ENCODE data around the gene HOXD11. TPM values are rescaled to one million over a fixed set of nuclear protein-coding genes. Genes with fewer than 3 reads are reported as not detected.
A peak's percentile ranks its signal among the peaks of the same experiment; 100 is the strongest.

Gene HOXD11
- total RNA-seq, 1 donor from 2014 or later = not detected

DNA sequence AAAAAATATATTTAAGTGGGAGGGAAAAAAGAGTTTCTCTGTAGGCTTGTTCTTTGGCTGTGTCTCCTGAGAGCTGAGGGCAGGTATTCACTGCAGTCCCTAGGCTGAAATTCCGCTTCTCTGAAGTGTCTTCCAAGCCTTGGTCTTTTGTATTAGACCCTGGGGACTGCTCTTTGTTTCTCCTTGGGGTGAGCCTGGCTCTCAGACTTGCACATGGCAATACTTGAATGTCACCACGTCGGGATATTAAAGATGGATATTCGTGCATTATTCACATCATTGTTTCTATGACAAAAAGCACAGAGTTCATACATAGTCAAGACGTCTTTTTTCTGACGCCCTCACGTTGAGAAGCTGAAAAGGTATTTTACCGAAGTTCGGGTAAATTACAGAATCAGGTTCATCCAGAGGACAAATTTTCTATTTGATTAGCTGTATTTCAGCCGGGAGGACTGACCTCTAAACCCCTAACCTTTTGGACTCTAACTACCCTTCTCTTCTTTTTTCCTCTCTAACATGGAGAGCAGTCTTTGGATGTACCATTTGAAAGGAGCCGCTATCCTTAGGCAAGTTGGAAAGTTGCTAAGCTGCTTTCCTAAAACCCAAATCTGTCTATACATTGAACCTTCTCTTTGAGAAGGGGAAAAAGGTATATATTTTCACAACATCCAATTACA is 47.6 kb downstream of the HOXD11 start:
- Histone ChIP-seq H3K27ac (ENCODE audit: low read depth, low read length) (no peak overlapping the region), H3K36me3 (ENCODE audit: control insufficient read depth in 3 of 3, insufficient read depth in 3 of 3, low read length in 3 of 3) (peaks cover 0 to 6% (median 0%) of the 10 kb centered on the region in 3 donors), H3K9ac (ENCODE audit: low read depth in 1 of 3, low read length in 3 of 3) (no peak overlapping the region), H3K4me3 (ENCODE audit: low read length in 3 of 3) (no peak overlapping the region), H3K9me3 (ENCODE audit: control insufficient read depth in 3 of 3, low read length in 3 of 3) (no peaks in the 10 kb centered on the region), H3K27me3 (ENCODE audit: control insufficient read depth in 3 of 3, insufficient read depth in 3 of 3, low read length in 3 of 3) (peaks cover 15 to 50% (median 29%) of the 10 kb centered on the region in 3 donors), H3K4me1 (ENCODE audit: control insufficient read depth in 3 of 3, insufficient read depth in 3 of 3, low read length in 3 of 3) (peaks cover 0 to 6% (median 3%) of the 10 kb centered on the region in 3 donors)

DNA sequence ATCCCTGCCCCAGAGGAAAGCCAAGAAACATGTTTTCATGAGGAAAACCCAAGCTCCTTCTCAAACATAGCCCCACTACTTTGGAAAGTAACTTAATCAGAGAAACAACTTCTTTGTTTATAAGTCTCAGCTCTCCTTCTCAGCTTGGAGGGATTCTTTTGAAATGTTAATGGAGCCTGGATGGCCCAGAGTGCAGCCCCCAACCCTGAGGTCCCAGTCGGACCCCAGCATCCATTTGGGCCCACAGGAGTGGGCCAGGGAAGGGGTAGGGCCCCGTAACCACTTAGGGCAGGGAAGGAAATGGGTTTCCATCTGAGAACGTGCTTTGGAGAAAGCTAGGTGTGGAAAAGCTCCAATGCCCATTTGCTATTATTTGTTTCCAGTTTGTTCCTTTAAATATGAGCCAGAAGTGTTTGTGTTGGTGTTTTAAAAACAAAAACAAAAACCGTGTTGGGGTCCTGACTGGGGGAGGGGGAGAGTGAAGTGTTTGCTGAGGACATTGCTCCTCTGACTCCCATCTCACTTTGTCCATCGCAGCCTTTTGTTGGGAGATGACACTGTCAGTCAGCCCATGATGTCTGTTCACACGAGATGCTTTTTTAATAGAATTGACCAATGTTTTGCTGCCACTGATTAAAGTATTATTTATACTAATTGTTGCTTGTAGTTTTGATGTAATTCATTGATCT is 48.4 kb downstream of the HOXD11 start:
- no peak overlapping the region for H3K27ac ChIP-seq (ENCODE audit: low read depth, low read length)
- H3K27me3 ChIP-seq (ENCODE audit: control insufficient read depth in 3 of 3, insufficient read depth in 3 of 3, low read length in 3 of 3) = peaks cover 19 to 56% (median 35%) of the 10 kb centered on the region in 3 donors
- no peak overlapping the region for H3K9ac ChIP-seq (ENCODE audit: low read depth in 1 of 3, low read length in 3 of 3)
- H3K36me3 ChIP-seq (ENCODE audit: control insufficient read depth in 3 of 3, insufficient read depth in 3 of 3, low read length in 3 of 3) = peaks cover 0 to 2% (median 0%) of the 10 kb centered on the region in 3 donors
- H3K4me3 ChIP-seq (ENCODE audit: low read length in 3 of 3) = no peak overlapping the region
- no peaks in the 10 kb centered on the region for H3K9me3 ChIP-seq (ENCODE audit: control insufficient read depth in 3 of 3, low read length in 3 of 3)
- peaks cover 0 to 13% (median 10%) of the 10 kb centered on the region in 3 donors for H3K4me1 ChIP-seq (ENCODE audit: control insufficient read depth in 3 of 3, insufficient read depth in 3 of 3, low read length in 3 of 3)

DNA sequence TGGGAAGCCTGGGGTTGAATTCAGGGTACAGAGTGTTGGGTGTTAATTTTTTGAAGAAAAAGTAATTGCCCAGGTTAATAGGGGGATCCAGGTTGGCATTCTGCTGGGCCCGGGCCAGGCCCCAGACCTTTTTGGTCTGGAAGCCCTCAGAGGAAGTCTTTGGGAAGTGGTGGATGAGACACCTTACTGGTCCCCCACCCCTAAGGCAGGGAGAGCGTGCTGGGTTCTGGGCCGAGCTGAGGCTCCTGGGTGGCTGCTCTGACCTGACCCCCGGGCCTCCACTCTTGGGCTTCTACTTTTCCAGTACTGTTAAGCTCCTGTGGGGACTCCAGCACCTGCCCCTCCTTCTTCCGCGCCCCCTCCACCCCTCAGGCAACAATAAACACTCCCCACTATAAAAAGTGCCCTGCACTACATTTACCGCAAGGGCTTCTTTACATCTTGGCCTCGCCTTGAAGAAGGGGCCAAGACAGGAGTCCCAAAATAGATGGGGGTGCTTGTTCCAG is 49.3 kb downstream of the HOXD11 start:
- peaks cover 25 to 57% (median 39%) of the 10 kb centered on the region in 3 donors for H3K27me3 ChIP-seq (ENCODE audit: control insufficient read depth in 3 of 3, insufficient read depth in 3 of 3, low read length in 3 of 3)
- H3K4me1 ChIP-seq (ENCODE audit: control insufficient read depth in 3 of 3, insufficient read depth in 3 of 3, low read length in 3 of 3) = peaks cover 0 to 16% (median 10%) of the 10 kb centered on the region in 3 donors
- peaks cover 0 to 2% (median 0%) of the 10 kb centered on the region in 3 donors for H3K36me3 ChIP-seq (ENCODE audit: control insufficient read depth in 3 of 3, insufficient read depth in 3 of 3, low read length in 3 of 3)
- no peak overlapping the region for H3K4me3 ChIP-seq (ENCODE audit: low read length in 3 of 3)
- H3K27ac ChIP-seq (ENCODE audit: low read depth, low read length) = no peak overlapping the region
- H3K9me3 ChIP-seq (ENCODE audit: control insufficient read depth in 3 of 3, low read length in 3 of 3) = no peaks in the 10 kb centered on the region
- H3K9ac ChIP-seq (ENCODE audit: low read depth in 1 of 3, low read length in 3 of 3) = no peak overlapping the region

DNA sequence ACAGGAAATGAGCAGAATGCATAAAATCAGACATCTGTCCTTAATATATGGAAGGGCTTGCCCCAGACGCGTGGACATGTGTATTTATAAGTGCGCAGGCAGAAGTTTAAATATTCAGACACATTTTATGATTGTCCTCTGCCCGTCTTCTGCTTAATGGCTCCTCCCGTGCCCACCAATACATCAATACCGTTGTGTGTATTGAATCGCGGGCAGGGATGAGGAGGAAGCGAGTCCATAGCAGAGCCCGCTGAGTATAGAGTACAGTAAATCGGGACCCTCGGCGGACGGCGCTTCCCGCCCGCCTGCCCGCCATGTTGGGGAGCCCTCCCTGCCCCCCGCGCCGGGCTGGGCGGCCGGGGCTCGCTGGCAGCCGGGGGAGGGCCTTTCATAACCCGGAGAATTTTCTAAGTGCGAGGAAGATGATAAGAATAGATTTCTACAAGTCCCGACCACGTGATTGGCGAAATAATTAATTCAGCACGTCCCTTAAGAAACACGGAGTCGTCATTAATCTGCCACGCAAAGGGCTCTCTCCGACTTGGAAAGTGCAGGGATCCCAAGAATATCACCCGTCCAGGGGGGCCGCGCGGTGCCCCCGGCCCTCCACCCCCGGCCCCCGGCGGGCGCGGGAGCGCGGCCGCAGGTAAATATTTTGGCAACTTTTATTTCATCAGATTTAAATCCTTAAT is 49.9 kb downstream of the HOXD11 start, which contains the start of gene HOXD3:
HOXD3 (plus strand) TSS at position 501 of the 692 bp plus-strand sequence. CDS start 11,808 bp downstream, outside the sequence.
- Histone ChIP-seq H3K36me3 (ENCODE audit: control insufficient read depth in 3 of 3, insufficient read depth in 3 of 3, low read length in 3 of 3) (peaks cover 0 to 2% (median 0%) of the 10 kb centered on the region in 3 donors), H3K27me3 (ENCODE audit: control insufficient read depth in 3 of 3, insufficient read depth in 3 of 3, low read length in 3 of 3) (peaks cover 25 to 57% (median 37%) of the 10 kb centered on the region in 3 donors), H3K27ac (ENCODE audit: low read depth, low read length) (no peak within 1 kb of the TSS), H3K9me3 (ENCODE audit: control insufficient read depth in 3 of 3, low read length in 3 of 3) (no peaks in the 10 kb centered on the region), H3K4me3 (ENCODE audit: low read length in 3 of 3) (peak within 1 kb of the TSS in 1 of 3 donors; percentile 29), H3K9ac (ENCODE audit: low read depth in 1 of 3, low read length in 3 of 3) (no peak within 1 kb of the TSS), H3K4me1 (ENCODE audit: control insufficient read depth in 3 of 3, insufficient read depth in 3 of 3, low read length in 3 of 3) (peaks cover 4 to 19% (median 14%) of the 10 kb centered on the region in 3 donors)

DNA sequence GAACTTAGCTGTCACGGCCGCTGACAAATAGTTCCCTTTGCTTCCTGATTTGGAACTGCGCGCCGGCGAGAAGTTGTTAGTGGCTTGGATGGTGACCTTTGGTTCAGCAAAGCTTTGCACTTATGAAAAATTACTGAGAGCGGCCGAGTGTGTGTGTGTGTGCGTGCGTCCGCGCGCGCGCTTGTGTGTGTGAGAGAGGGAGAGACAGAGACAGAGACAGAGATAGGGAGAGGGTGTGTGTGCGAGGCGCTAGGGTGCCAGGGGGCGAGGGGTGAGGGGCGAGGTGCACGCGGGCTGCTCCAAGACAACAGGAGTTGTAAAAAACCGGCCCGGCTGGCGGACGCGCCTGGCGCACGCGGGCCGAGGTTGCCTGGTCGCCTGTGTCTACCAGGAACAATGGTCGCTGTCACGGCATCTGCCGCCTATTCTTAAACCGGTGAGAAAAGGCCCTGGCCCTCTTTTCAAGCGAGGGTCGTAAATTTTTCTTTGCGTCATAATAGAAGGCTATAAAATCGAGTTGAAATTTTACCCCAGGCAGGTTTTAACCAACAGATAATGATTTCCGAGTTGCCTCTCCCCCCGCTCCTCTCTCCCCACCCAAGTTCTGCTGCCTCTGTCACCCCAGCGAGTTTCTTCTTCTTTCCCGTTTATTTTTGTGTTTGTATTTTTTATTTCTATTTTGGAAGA is 50.6 kb downstream of the HOXD11 start:
- H3K9me3 ChIP-seq (ENCODE audit: control insufficient read depth in 3 of 3, low read length in 3 of 3) = no peaks in the 10 kb centered on the region
- peaks cover 9 to 19% (median 15%) of the 10 kb centered on the region in 3 donors for H3K4me1 ChIP-seq (ENCODE audit: control insufficient read depth in 3 of 3, insufficient read depth in 3 of 3, low read length in 3 of 3)
- H3K36me3 ChIP-seq (ENCODE audit: control insufficient read depth in 3 of 3, insufficient read depth in 3 of 3, low read length in 3 of 3) = peaks cover 0 to 2% (median 0%) of the 10 kb centered on the region in 3 donors
- peak overlapping the region in 1 of 3 donors; percentile 29 for H3K4me3 ChIP-seq (ENCODE audit: low read length in 3 of 3)
- no peak overlapping the region for H3K27ac ChIP-seq (ENCODE audit: low read depth, low read length)
- peaks cover 30 to 63% (median 41%) of the 10 kb centered on the region in 3 donors for H3K27me3 ChIP-seq (ENCODE audit: control insufficient read depth in 3 of 3, insufficient read depth in 3 of 3, low read length in 3 of 3)
- no peak overlapping the region for H3K9ac ChIP-seq (ENCODE audit: low read depth in 1 of 3, low read length in 3 of 3)

DNA sequence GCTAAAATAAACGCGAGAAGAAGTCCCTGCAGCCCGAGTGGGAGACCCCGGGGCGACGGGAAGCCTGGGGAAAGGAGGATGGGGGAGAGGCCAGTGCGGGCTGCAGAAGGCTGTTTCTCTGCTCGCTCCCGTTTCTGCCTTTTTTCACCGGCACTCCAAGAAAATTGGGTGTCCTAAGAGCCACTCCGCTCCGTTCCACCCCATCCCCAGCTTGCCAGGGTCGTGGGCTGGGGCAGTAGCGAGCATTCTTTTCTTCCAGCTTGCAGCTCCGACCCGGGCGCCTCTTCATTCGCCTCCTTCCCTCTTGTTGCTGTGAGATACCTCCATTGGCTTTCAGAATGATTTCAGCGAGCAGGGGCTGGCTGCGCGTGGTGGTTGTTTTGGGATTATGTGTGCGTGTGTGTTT is 51.1 kb downstream of the HOXD11 start:
- Histone ChIP-seq H3K4me3 (ENCODE audit: low read length in 3 of 3) (no peak overlapping the region), H3K27me3 (ENCODE audit: control insufficient read depth in 3 of 3, insufficient read depth in 3 of 3, low read length in 3 of 3) (peaks cover 32 to 64% (median 41%) of the 10 kb centered on the region in 3 donors), H3K9ac (ENCODE audit: low read depth in 1 of 3, low read length in 3 of 3) (no peak overlapping the region), H3K9me3 (ENCODE audit: control insufficient read depth in 3 of 3, low read length in 3 of 3) (no peaks in the 10 kb centered on the region), H3K4me1 (ENCODE audit: control insufficient read depth in 3 of 3, insufficient read depth in 3 of 3, low read length in 3 of 3) (peaks cover 9 to 19% (median 15%) of the 10 kb centered on the region in 3 donors), H3K36me3 (ENCODE audit: control insufficient read depth in 3 of 3, insufficient read depth in 3 of 3, low read length in 3 of 3) (no peaks in the 10 kb centered on the region), H3K27ac (ENCODE audit: low read depth, low read length) (no peak overlapping the region)

DNA sequence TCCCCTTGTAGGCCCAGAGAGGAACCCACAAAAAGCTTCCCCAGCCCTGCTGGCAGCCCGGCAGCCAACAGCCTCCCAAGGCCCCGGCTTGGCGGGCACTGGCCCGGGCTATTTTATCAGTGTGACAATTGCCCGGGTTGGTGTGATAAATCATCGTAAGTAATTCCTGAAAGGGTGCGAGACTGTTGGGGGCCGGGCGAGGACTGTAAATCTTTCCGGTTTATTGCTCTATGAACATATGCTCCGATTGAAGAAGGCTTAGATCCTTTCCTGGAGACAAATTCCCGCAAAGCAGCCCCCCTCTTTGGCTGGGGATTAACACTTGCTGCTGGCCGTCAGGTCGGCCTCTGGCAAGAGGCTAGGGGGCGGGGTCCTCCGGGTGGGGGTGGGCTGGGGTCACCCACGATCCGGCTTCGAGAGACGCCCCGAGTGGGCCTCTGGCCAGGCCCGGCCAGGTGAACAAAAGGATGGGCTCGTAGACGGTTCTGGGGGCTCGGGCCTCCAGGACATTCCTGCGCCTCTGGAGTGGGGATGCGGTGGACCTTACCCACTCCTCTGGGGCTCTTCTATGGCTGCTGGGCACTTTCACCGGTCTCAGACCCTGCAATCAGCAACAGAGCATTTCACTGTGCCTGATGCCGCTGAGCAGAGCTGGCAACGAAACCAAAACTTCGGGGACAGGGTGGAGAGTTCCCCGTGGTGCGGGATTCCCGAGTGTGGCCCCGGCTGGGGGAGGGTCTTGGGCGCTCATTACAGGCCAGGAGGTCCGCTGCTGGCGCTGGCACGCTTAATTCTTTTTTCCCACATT is 52.0 kb downstream of the HOXD11 start:
- H3K36me3 ChIP-seq (ENCODE audit: control insufficient read depth in 3 of 3, insufficient read depth in 3 of 3, low read length in 3 of 3) = no peaks in the 10 kb centered on the region
- H3K27me3 ChIP-seq (ENCODE audit: control insufficient read depth in 3 of 3, insufficient read depth in 3 of 3, low read length in 3 of 3) = peaks cover 40 to 72% (median 42%) of the 10 kb centered on the region in 3 donors
- H3K4me1 ChIP-seq (ENCODE audit: control insufficient read depth in 3 of 3, insufficient read depth in 3 of 3, low read length in 3 of 3) = peaks cover 9 to 19% (median 15%) of the 10 kb centered on the region in 3 donors
- H3K4me3 ChIP-seq (ENCODE audit: low read length in 3 of 3) = no peak overlapping the region
- no peaks in the 10 kb centered on the region for H3K9me3 ChIP-seq (ENCODE audit: control insufficient read depth in 3 of 3, low read length in 3 of 3)
- H3K9ac ChIP-seq (ENCODE audit: low read depth in 1 of 3, low read length in 3 of 3) = no peak overlapping the region
- no peak overlapping the region for H3K27ac ChIP-seq (ENCODE audit: low read depth, low read length)

Data from skeletal muscle tissue (tissue), 4 donors.